Neuronal stem cell (in vitro differentiated cells): ENCODE data around the gene NECAB3.

Experiments used
- DNase-seq: peaks from one replicate; pipeline ENCODE4 v3.0.0-alpha.2; 2013; ENCODE audit warnings: low spot score
- H2AFZ ChIP-seq: one replicate; pipeline ENCODE4 v1.6.1; 2013; ENCODE audit warnings: mild to moderate bottlenecking, low read length, inconsistent platforms
- H2AK5ac ChIP-seq: 2 replicates; pipeline ENCODE4 v1.6.1; 2013; ENCODE audit warnings: low read depth, mild to moderate bottlenecking, inconsistent platforms, low read length, moderate library complexity, mixed read lengths
- H2BK120ac ChIP-seq: 2 replicates; pipeline ENCODE4 v1.6.1; 2013; ENCODE audit warnings: low read depth, mild to moderate bottlenecking, inconsistent platforms, low read length, moderate library complexity, mixed read lengths
- H2BK12ac ChIP-seq: one replicate; pipeline ENCODE4 v1.6.1; 2013; ENCODE audit warnings: low read length, inconsistent platforms
- H2BK15ac ChIP-seq: 2 replicates; pipeline ENCODE4 v1.6.1; 2013; ENCODE audit warnings: mild to moderate bottlenecking, low read length, inconsistent platforms, mixed read lengths
- H2BK5ac ChIP-seq: one replicate; pipeline ENCODE4 v1.6.1; 2013; ENCODE audit warnings: inconsistent platforms, mild to moderate bottlenecking, low read length, moderate library complexity
- H3K14ac ChIP-seq: one replicate; pipeline ENCODE4 v1.6.1; 2013; ENCODE audit warnings: low read length, inconsistent platforms
- H3K18ac ChIP-seq: 2 replicates; pipeline ENCODE4 v1.6.1; 2013; ENCODE audit warnings: low read length, inconsistent platforms
- H3K23ac ChIP-seq: 2 replicates; pipeline ENCODE4 v1.6.1; 2013; ENCODE audit warnings: low read depth, mild to moderate bottlenecking, mixed read lengths, low read length, inconsistent platforms; ENCODE audit not compliant: poor library complexity
- H3K27ac ChIP-seq: replicated peaks from 3 replicates; pipeline ENCODE4 v1.5.1; 2013; ENCODE audit warnings: low read length, inconsistent platforms
- H3K27me3 ChIP-seq, 3 experiments: 2 replicates each; pipeline ENCODE4 v1.6.1; 2013; ENCODE audit warnings: low read length in 3 of 3, mild to moderate bottlenecking in 2 of 3, inconsistent platforms in 1 of 3, low read depth in 1 of 3, mixed read lengths in 1 of 3, moderate library complexity in 1 of 3; ENCODE audit not compliant: control insufficient read depth in 3 of 3, insufficient read depth in 3 of 3
- H3K36me3 ChIP-seq, 2 donors: replicated peaks in 1 of 2; 2 replicates each; pipeline ENCODE4 v1.6.1; 2013; ENCODE audit warnings: low read length in 2 of 2; ENCODE audit not compliant: control insufficient read depth in 2 of 2, insufficient read depth in 2 of 2
- H3K4ac ChIP-seq: 2 replicates; pipeline ENCODE4 v1.6.1; 2013; ENCODE audit warnings: inconsistent platforms, mild to moderate bottlenecking, low read length, moderate library complexity
- H3K4me1 ChIP-seq, 2 donors: 1 replicate in 1 of 2; 2 replicates in 1 of 2; pipeline ENCODE4 v1.6.1; 2013; ENCODE audit warnings: low read length in 2 of 2, low read depth in 1 of 2; ENCODE audit not compliant: control insufficient read depth in 2 of 2, insufficient read depth in 1 of 2
- H3K4me2 ChIP-seq: one replicate; pipeline ENCODE4 v1.6.1; 2013; ENCODE audit warnings: mild to moderate bottlenecking, low read length, inconsistent platforms; ENCODE audit not compliant: insufficient read depth, poor library complexity, severe bottlenecking
- H3K4me3 ChIP-seq, 2 donors: 2 replicates each; pipeline ENCODE4 v1.5.1; 2013; ENCODE audit warnings: low read length in 2 of 2, mild to moderate bottlenecking in 2 of 2, inconsistent platforms in 1 of 2, moderate library complexity in 1 of 2
- H3K79me1 ChIP-seq: one replicate; pipeline ENCODE4 v1.6.1; 2013; ENCODE audit warnings: low read depth, mild to moderate bottlenecking, inconsistent platforms, low read length, moderate library complexity
- H3K9ac ChIP-seq: one replicate; pipeline ENCODE4 v1.6.1; 2013; ENCODE audit warnings: mild to moderate bottlenecking, low read depth, low read length, inconsistent platforms; ENCODE audit not compliant: poor library complexity
- H3K9me3 ChIP-seq, 2 donors: replicated peaks in 1 of 2; 2 replicates each; pipeline versions ENCODE3 to v1.6.1; 2013; ENCODE audit warnings: low read length in 2 of 2, mild to moderate bottlenecking in 2 of 2, inconsistent platforms in 1 of 2, low read depth in 1 of 2, mixed read lengths in 1 of 2, moderate library complexity in 1 of 2; ENCODE audit not compliant: control insufficient read depth in 2 of 2, insufficient read depth in 1 of 2
- H4K8ac ChIP-seq: one replicate; pipeline ENCODE4 v1.6.1; 2013; ENCODE audit warnings: low read depth, mild to moderate bottlenecking, inconsistent platforms, low read length, moderate library complexity
- H4K91ac ChIP-seq: one replicate; pipeline ENCODE4 v1.6.1; 2013; ENCODE audit warnings: low read length, low read depth, mild to moderate bottlenecking, inconsistent platforms; ENCODE audit not compliant: poor library complexity
- WGBS, 2 donors: extraction: QIAGEN DNeasy Blood & Tissue Kit; methylation state at CpG; one replicate each; pipeline ENCODE4 v1.1.7; 2013; ENCODE audit warnings: missing lambda C conversion rate in 2 of 2, mixed read lengths in 1 of 2; ENCODE audit not compliant: insufficient read length in 2 of 2, insufficient replicate concordance in 1 of 2; ENCODE audit errors: extremely low coverage in 2 of 2; 5-methylcytosine and 5-hydroxymethylcytosine counted together

NECAB3 gene

GRCh38 chr20:33704197-33704924 is 30.1 kb upstream of the NECAB3 start:
- Histone ChIP-seq H3K4ac (no peak overlapping the region), H3K4me3 (no peak overlapping the region)
- no CpG with 5 or more reads among the region's 11 CpGs for WGBS, 2 donors

DNA sequence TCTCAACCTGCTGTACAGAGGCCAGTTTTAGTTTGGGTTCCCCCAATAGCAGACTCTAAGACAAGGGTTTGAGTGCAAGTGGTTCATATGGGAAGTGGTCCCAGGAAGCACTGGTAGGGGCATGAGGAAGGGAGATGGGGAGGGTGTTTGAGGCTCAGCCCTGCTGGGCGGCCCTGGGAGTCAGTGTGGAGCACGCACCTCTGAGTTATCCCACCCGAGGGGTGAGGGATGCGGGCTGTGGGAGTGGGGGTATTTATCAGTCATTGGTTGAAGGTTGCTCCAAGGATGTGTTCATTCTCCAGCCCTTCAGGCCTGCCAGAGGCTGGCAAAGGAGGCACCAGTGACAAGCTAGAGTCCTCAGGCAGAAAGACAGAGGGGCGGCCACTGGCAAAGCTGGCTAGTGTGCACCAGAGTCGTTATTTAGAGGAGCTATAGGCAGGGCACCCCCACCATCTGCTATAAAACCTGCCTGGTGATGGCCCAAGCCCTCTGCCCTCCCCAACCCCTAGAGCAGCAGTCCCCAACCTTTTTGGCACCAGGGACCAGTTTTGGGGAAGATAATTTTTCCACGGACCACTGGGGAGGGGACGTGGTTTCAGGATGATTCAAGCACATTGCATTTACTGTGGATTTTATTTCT is 29.4 kb upstream of the NECAB3 start:
- Histone ChIP-seq H3K18ac (no peak overlapping the region), H3K9ac (no peak overlapping the region), H3K4me3 (no peak overlapping the region), H2BK12ac (no peak overlapping the region), H2BK5ac (no peak overlapping the region), H2BK120ac (no peak overlapping the region), H3K14ac (no peak overlapping the region), H3K79me1 (no peaks in the 10 kb centered on the region), H3K4me1 (no peaks in the 10 kb centered on the region), H3K27ac (no peak overlapping the region), H4K8ac (no peak overlapping the region), H3K4ac (no peak overlapping the region), H4K91ac (no peak overlapping the region), H2AFZ (no peak overlapping the region), H2AK5ac (no peak overlapping the region), H3K4me2 (no peak overlapping the region), H3K36me3 (no peaks in the 10 kb centered on the region), H2BK15ac (no peak overlapping the region), H3K9me3 (peaks cover 0 to 1% of the 10 kb centered on the region in 2 donors), H3K23ac (no peak overlapping the region), H3K27me3 (no peaks in the 10 kb centered on the region)
- no peak for DNase-seq
- WGBS, 2 donors, result no CpG with 5 or more reads among the region's 8 CpGs

More at GRCh38 chr20:33704197-33704924, 30.1 kb upstream of the NECAB3 start:
- H2BK5ac ChIP-seq, result no peak overlapping the region
- H2AFZ ChIP-seq, result no peak overlapping the region
- H3K79me1 ChIP-seq, result no peaks in the 10 kb centered on the region
- no peak overlapping the region for H4K91ac ChIP-seq
- H3K9me3 ChIP-seq, result peaks cover 0 to 1% of the 10 kb centered on the region in 2 donors
- H2AK5ac ChIP-seq, result no peak overlapping the region
- H3K27me3 ChIP-seq, result no peaks in the 10 kb centered on the region
- no peak overlapping the region for H4K8ac ChIP-seq
- no peak overlapping the region for H2BK15ac ChIP-seq
- no peak overlapping the region for H3K9ac ChIP-seq
- H3K18ac ChIP-seq, result no peak overlapping the region
- H3K14ac ChIP-seq, result no peak overlapping the region
- no peak overlapping the region for H3K4me2 ChIP-seq
- H3K23ac ChIP-seq, result no peak overlapping the region
- no peak overlapping the region for H2BK12ac ChIP-seq
- no peak overlapping the region for H3K27ac ChIP-seq
- no peaks in the 10 kb centered on the region for H3K36me3 ChIP-seq
- no peak overlapping the region for H2BK120ac ChIP-seq
- no peak for DNase-seq
- no peaks in the 10 kb centered on the region for H3K4me1 ChIP-seq

DNA sequence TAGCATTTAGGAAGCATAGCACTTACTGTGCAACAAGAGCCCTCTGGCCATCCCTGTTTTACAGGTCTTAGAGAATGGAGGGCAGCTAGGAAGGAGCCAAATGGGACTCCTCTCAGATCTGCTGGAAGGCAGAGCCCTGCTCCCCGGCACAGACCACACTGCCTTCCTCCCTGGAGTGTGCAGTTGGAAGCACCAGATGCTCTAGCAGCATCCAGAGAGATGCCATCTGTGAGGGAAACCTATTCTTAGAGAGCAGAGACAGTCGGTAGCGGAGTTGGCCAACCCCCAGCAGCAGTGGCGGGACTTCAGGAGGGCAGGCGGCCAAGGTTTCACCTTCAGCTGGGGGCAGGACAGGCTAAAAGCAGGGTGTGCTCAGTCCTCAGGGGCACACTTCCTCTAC is 28.6 kb upstream of the NECAB3 start:
- WGBS, 2 donors, result no CpG with 5 or more reads among the region's 5 CpGs
- no peaks in the 10 kb centered on the region for H3K4me1 ChIP-seq
- H3K4ac ChIP-seq, result no peak overlapping the region
- no peak overlapping the region for H3K4me2 ChIP-seq
- H4K8ac ChIP-seq, result no peak overlapping the region
- no peaks in the 10 kb centered on the region for H3K79me1 ChIP-seq
- no peaks in the 10 kb centered on the region for H3K36me3 ChIP-seq
- peak overlapping the region; percentile 59 for H3K18ac ChIP-seq
- H4K91ac ChIP-seq, result peak overlapping the region; percentile 82
- no peak overlapping the region for H2BK120ac ChIP-seq
- H2BK12ac ChIP-seq, result peak overlapping the region; percentile 60
- no peak overlapping the region for H3K23ac ChIP-seq
- H2BK5ac ChIP-seq, result no peak overlapping the region
- no peak overlapping the region for H3K27ac ChIP-seq
- no peak overlapping the region for H3K4me3 ChIP-seq
- peak overlapping the region; percentile 83 for H2AK5ac ChIP-seq
- peaks cover 1 to 6% of the 10 kb centered on the region in 2 donors for H3K9me3 ChIP-seq
- no peak overlapping the region for H3K9ac ChIP-seq
- no peak overlapping the region for H3K14ac ChIP-seq
- H2AFZ ChIP-seq, result no peak overlapping the region
- H3K27me3 ChIP-seq, result no peaks in the 10 kb centered on the region
- H2BK15ac ChIP-seq, result peak overlapping the region; percentile 14
- no peak for DNase-seq

- no CpG with 5 or more reads among the region's 27 CpGs for WGBS, 2 donors
These were observed 27.6 kb upstream of the NECAB3 start for GRCh38 chr20:33701629-33702450.

More at GRCh38 chr20:33701629-33702450, 27.6 kb upstream of the NECAB3 start:
- no peak overlapping the region for H3K14ac ChIP-seq
- H3K9me3 ChIP-seq, result peaks cover 1 to 6% of the 10 kb centered on the region in 2 donors
- H3K18ac ChIP-seq, result no peak overlapping the region
- no peaks in the 10 kb centered on the region for H3K79me1 ChIP-seq
- no peaks in the 10 kb centered on the region for H3K27me3 ChIP-seq
- H3K4me1 ChIP-seq, result no peaks in the 10 kb centered on the region
- H4K8ac ChIP-seq, result no peak overlapping the region
- no peak overlapping the region for H3K23ac ChIP-seq
- no peak overlapping the region for H3K4ac ChIP-seq
- H2BK120ac ChIP-seq, result no peak overlapping the region
- no peak overlapping the region for H2BK12ac ChIP-seq
- no peaks in the 10 kb centered on the region for H3K36me3 ChIP-seq
- H3K27ac ChIP-seq, result no peak overlapping the region
- no peak overlapping the region for H2AFZ ChIP-seq
- H3K9ac ChIP-seq, result no peak overlapping the region
- H4K91ac ChIP-seq, result no peak overlapping the region
- DNase-seq, result no peak
- no peak overlapping the region for H3K4me2 ChIP-seq
- H2AK5ac ChIP-seq, result no peak overlapping the region
- H3K4me3 ChIP-seq, result peak overlapping the region in 1 of 2 donors; percentile 55
- H2BK15ac ChIP-seq, result no peak overlapping the region
- no peak overlapping the region for H2BK5ac ChIP-seq
